ENCODE measurements around the gene KLHL26.

KLHL26 gene

DNA sequence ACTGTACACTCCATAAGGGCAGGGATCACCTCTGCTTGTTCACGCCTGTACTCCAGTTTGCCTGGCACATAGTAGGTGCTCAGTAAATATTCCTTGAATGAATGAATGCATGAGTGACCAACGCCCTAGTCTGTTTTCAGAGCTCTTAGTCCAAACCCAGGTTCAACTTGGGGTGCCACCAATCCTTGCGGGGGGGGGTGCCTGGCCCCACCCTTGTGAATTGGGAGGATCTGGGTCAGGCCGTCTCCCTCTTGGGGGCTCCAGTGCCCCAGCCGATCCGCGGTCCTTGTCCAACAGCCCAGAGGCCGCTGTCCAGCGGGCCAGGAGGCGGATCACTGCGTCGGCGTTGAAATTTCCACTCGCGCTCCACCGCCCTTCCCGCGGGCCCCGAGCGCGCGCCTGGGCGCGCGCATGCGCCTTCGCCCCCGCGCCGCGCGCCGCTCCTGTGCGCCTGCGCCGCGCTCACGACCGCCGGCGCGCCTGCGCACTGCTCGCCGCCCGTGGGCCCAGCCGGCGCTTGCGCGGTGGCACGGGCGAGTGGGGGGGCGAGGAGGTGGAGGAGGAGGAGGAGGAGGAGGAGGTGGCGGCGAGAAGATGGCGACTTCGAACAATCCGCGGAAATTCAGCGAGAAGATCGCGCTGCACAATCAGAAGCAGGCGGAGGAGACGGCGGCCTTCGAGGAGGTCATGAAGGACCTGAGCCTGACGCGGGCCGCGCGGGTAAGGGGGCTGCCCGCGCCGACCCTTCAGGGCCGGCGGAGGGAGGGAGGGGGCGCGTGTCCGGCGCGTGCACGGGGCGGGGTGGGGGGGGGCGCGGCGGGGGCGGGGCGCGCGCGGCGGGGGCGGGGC is 46.5 kb downstream of the KLHL26 start, which contains the start of gene CRTC1:
Gene CRTC1 (plus strand): TSS at position 572 of the 849 bp plus-strand sequence. CDS start 23 bp downstream, at position 595.
- DNase-seq (ENCODE audit: low read depth in 2 of 2) = peak; percentile 85 to 86

DNA sequence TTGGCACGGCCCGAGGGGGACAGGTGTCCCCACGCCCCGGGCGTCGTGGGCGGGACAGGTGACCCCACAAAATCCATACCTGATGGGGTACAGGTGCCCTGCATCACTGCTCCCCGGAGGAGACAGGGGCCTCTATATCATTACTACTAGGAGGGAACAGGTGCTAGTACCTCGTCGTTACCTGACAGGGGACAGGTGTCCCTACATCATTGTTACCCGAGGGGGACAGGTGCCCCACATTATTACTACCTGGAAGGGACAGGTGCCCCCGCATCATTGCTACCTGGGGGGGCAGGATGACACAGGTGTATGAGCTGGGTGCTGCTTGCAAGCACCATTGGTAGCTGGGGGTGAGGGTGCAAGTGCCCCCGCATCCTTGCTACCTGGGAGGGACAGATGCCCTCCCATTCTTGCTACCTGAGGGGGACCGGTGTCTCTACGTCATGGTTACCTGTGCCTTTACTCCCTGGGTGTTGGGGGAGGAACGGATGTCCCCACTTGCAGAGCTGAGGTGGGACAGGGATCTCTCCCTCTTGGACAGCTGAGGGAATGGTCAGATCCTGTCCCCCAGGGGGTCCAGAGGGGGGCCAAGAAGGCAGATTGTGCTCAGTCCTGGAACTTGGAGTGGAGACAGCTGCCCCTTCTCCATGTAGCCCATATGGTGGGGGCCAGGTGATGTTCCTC is 47.3 kb downstream of the KLHL26 start:
- DNase-seq (ENCODE audit: low read depth in 2 of 2) = no peak

DNA sequence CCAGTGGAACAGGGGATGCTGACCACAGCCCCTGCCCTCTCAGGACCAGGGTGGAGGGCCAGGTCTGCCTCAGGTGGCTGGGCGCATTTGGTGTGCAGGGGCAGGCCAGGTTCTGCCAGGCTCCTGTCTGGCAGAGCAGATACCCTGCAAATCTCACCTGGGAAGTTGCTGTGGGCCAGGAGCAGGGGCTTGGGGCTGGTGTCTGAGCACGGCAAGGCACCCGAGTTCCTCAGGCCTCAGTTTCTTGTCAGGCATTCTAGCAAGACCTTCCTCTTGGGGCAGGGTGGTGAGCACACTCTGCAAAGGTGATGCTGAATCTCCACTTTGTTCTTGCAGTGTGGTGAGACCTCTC is 47.8 kb downstream of the KLHL26 start:
- DNase-seq (ENCODE audit: low read depth in 2 of 2) = no peak

DNA sequence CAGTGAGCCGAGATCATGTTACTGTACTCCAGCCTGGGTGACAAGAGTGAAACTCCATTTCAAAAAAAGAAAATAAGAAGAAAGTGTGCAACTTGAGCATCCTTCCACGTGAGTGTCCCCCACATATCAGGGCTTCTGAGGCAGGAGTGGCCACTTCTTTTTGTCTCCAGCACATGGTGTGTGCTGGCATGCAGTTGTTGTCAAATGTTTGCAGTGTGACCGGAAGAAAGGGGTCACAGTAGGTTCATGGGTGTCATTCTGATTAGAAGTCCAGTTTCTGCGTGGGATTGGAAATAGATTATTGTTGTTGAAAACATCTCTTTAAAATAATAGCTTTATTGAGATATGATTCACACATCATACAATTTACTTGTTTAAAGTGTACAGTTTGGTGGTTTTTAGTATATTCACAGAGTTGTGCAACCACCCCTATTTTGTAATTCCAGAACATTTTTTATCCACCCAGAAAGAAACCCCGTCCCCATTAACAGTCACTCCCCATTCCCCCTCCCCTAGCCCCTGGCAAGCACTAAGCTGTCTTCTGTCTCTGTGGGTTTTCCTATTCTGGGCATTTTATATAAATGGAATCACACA is 48.9 kb downstream of the KLHL26 start:
- DNase-seq (ENCODE audit: low read depth in 2 of 2) = no peak

DNA sequence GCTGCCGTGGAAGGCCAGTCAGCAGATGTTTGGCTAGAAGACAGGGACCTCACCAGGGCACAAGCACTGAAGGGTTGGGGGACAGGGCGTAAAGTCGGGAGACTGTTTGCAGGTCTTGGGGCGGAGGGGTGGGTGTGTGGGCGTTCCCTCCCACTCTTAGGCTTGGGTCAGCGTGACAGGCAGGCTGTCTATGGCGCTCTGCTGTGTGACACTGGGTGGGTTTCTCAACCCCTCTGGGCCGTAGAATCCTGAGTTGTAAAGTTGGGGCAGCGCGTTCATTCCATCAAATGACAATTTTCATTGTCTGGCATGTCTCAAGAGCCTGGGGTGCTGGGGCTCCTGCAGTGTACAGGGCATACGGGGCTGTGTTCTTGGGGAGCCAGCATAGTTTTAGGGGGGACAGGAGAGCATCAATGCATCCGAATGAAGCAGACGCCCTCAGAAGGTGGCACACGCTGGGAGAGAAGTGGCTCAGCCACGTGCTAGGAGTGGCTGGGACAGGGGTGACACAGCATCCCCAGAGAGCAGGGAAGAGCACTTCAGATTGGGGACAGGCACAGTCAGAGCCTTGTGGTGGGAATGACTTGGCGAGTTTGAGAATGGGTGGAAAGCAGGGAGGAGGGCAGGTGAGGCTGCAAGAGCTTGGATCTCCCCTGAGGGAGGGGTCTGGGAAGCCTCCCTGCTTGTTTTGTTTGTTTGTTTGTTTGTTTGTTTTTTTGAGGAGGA is 51.1 kb downstream of the KLHL26 start:
- no peak for DNase-seq (ENCODE audit: low read depth in 2 of 2)

DNA sequence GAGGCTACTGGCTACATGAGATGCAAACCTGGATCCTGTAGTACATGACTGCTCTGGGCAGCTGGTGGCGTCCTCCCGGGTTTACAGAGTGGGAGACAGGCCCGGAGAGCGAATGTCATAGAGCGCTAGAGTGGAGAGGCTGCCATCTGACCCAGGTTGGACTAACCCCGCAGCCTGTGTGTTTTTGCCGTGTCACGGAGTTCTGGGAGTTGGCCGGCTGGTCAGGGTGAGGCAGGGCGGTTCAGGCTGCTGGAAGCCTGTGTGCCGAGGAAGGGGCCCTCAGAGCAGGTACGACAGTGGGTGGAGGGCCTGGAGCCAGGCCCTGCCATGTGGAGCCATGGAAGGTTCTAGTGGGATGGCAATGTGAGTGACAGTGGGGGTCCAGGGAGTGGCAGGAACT is 59.2 kb downstream of the KLHL26 start:
- no peak for DNase-seq (ENCODE audit: low read depth in 2 of 2)

DNA sequence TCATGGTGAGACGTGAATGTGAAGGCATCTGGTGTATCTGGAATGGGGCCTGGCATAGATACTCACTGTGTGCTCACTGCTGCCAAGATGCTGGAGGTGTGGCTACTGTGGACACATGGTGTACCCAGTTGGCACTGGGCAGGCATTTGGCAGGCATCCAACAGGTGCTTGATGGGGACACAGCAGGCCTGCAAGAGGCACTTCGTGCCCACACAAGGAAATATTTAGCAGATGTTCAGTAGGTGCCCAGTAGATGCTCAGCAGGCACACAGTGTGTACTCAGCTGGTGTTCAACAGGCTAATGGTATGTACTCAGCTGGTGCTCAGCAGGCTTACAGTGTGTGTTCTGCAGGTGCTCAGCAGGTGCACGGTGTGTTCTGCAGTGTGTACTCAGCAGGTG is 60.9 kb downstream of the KLHL26 start:
- DNase-seq (ENCODE audit: low read depth in 2 of 2) = no peak

DNA sequence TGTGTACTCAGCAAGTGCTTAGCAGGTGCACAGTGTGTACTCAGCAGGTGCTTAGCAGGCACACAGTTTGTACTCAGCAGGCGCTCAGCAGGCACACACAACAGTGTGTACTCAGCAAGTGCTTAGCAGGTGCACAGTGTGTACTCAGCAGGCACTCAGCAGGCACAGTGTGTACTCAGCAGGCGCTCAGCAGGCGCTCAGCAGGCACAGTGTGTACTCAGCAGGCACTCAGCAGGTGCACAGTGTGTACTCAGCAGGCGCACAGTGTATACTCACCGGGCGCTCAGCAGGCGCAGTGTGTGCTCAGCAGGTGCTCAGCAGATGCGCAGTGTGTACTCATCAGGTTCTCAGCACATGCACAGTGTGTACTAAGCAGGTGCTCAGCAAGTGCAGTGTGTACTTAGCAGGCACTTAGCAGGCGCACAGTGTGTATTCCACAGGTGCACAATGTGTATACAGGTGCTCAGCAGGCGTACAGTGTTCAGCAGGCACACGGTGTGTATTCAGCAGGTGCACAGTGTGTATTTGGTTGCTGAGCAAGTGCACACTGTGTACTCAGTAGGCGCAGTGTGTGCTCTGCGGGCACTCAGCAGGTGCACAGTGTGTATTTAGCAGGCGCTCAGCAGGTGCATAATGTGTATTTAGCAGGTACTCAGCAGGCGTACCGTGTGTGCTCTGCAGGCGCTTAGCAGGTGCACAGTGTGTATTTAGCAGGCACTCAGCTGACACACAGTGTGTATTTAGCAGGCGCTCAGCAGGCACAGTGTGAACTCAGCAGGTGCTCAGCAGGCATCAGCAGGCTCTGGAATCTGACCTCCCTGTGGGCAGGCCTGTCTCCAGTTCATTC is 61.7 kb downstream of the KLHL26 start:
- DNase-seq (ENCODE audit: low read depth in 2 of 2) = no peak

DNA sequence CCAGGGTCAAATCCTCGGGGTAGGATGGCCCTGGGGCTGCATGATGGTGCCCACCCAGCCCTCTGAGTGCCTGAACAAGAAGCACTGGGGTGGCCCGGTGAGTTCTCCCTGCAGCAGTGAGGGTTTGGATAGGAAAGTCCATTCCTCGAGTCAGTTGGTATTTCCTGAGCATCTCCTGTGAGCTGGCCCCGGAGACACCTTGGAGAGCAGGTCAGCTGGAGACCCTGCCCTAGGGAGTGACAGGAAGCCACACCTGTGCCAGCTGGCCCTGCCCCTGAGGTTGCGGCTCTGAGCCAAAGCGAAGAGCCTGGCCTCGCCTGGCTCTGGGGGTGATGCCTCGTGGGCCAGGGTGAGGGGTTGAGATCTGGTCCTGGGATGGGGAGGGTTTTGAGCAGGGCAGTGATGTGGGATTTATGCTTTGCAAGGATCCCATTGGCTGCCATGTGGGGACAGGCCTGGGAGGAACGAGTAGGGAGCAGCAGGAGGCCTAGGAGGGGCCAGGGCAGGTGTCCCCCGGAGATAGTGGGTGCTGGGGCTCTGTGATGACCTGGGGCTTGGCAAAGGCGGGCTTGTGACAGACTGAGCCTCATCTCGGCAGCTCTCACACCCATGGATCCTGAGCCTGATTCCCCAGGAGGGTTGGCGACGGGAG is 62.7 kb downstream of the KLHL26 start:
- DNase-seq (ENCODE audit: low read depth in 2 of 2) = no peak

DNA sequence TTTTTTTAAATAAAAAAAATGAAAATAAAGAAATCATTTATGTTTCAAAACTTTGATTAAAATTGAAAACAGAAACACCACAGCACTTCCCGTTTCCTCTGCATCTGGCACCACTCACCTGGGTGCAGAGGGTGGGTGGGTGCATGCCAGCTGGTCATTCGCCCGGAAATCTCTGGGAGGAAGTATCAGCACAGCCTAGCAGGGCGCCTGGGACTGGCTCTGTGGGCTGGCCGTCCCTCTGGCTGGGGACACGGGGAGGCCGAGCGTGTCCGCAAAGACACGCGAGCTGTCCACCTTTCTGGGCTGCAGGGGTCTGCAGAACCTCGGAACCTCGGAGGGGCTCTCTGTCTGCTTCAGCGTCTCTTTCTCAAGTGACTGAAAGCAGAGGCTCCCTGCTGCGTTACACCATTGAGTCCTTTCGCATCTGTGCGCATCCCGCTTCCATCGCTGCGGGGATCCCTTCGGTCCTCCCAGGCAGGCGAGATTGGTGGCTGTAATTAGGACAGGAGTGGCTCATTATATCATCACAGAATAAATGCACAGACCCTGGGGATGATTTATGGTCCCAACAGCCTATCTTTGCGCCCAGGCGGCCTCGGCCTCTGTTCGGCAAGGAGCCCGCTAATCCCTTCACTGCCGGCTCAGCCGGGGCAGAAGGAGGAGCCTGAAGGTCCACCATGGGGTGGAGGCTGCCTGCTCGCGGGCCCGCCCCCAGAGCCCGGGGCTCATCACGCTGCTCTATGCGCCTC is 63.8 kb downstream of the KLHL26 start:
- DNase-seq (ENCODE audit: low read depth in 2 of 2) = peak in 1 of 2 donors; percentile 35

DNA sequence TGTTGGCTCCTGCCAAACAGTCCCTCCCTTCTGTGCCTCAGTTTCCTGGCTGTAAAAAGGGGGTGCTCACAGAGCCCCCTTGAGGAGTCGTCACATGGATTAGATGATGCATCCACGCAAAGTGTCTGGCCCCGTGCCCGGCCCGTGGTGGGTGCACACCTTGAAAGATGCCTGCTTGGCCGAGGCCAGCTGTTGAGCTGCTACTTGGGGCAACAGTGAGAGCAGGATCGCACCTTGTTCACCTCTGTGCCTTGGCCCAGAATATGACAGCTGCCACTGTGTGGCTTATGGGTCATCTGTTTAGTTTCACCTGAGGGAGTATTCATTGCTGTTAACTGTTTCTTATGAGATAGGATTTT is 64.4 kb downstream of the KLHL26 start:
- no peak for DNase-seq (ENCODE audit: low read depth in 2 of 2)

DNA sequence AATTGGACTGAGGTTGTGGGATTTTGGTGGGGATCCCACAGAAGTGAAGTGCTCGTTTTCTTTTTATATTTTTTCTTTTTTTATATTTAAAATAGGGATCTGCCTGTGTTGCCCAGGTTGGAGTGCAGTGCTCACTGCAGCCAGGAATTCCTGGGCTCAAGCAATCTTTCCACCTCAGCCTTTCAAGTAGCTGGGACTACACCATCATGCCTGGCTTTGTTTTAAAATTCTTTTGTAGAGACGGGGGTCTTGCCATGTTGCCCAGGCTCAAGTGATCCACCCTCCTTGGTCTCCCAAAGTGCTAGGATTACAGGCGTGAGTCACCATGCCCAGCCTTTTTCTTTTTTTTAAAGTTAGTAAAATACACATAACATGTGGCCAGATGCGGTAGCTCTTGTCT is 67.2 kb downstream of the KLHL26 start:
- DNase-seq (ENCODE audit: low read depth in 2 of 2) = no peak

DNA sequence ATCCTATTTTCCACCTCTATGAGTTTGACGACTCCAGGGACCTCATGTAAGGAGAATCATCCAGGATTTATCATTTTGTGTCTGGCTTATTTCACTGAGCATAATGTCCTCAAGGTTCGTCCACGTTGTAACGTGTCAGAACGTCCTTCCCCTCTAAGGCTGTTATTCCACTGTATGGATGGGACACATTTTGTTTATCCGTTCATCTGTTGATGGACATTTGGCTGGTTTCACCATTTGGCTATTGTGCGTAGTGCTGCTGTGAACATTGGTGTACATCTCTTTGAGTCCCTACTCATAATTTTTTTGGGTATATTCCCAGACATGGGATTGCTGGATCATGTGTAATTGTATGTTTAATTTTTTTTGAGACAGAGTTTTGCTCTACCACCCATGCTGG is 68.1 kb downstream of the KLHL26 start:
- no peak for DNase-seq (ENCODE audit: low read depth in 2 of 2)

DNA sequence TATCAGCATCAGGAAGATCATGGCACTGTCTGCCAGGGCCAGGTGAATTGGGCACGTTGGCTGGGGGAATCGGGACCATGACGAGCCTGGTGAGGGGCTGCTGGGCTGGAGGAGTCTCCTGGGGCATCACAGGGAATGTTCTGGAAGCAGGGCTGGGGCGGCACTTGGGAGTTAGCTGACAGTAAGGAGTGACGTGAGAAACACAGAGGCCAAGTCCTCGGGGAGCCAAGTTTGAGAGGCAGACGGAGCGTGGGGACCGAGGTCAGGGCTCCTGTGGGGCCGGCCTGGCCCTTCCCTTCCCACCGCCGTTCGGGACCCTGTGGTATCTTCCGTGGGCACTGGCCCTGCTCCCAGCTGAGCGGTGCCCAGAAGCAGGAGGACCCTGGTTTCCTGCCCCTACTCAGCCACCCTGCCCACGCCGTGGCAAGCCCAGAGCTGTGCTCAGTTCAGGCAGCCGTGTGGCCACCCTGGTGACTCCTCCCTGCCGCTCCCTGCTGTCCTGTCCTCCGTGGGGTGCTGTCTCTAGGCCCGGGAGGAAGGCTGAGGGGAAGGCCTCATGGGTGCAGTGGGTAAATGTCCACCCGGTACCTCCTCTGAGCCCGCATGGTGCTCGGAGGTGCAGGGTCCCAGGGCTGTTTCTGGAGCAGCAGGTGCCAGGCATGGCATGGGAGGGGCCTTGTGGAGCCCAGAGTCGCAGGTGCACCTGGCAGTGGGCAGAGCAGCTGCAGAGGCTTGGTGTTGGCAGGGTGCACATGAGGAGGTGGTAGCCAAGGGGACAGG is 71.8 kb downstream of the KLHL26 start:
- no peak for DNase-seq (ENCODE audit: low read depth in 2 of 2)

DNA sequence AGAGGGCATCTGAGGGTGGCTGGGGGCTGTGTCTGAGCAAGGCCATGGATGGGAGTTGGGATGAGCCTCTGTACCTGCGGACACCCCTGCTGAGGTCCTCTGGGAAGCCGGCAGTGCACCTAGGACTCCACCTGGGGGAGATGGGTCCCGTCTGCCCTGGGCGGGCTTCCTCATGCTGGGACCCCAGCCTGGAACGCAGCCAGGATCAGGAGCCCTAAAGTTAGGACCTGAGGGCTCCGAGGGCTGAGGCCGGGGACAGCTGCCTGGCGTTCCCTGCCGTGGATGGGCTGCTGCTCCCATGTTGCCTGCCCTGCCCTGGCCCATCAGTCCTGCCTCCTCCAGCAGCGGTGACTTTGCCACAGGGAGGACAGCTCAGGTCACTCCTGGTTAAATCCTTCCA is 72.7 kb downstream of the KLHL26 start:
- DNase-seq (ENCODE audit: low read depth in 2 of 2) = no peak

DNA sequence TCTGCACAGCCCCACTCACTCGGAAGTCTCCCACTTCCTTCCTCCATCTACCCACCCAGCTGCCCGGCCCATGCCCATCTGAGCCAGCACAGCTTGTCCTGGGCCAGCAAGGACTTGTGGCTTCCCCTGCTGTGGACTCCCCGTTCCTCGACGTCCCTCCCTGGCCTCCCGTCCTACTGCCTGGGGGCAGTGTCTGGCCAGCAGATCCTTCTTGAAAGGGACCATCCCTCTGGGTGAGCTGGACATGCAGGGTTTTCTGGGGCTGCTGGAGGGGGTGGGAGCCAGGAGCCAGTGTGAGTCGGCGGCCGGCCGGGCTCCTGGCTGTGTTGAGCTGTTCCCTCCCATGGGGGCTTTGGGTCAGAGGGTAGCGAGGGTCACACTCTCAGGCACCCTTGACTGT is 73.4 kb downstream of the KLHL26 start:
- no peak for DNase-seq (ENCODE audit: low read depth in 2 of 2)

DNA sequence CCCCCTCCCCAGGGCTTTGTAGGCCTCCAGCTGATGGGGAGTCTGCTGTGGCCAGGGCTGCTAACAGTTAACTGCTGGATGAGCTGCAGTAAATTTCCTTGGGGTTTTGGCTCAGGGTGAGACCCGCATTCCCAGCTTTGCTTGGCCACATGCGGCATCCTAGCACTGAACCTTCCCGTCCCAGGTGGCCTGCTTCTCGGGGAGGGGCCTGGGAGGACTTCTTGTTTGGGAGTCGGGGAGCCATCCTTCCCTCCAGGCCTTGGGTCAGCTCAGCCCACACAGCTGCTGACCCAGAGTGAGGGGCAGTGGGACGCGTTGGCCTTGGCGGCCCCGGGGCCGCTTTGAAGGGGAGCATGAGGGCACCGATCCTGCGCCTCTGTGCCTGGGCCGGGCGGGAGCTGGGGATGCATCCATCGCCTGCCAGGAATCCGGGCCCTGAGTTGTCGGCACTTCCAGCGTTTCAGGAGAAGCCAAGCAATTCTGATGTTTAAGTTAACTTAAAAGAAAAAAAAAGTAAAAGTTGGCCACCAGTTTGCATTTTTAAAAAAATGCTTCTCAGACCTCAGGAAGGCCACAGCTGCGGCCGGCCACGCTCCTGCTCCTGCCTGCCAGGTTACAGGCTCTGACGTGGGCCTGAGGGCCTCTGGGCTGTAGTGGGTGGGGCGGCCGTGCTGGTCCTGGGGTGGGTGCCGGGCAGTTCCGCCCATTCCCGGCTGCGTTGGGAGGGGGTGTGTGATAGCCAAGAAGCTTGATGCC is 74.3 kb downstream of the KLHL26 start:
- no peak for DNase-seq (ENCODE audit: low read depth in 2 of 2)

DNA sequence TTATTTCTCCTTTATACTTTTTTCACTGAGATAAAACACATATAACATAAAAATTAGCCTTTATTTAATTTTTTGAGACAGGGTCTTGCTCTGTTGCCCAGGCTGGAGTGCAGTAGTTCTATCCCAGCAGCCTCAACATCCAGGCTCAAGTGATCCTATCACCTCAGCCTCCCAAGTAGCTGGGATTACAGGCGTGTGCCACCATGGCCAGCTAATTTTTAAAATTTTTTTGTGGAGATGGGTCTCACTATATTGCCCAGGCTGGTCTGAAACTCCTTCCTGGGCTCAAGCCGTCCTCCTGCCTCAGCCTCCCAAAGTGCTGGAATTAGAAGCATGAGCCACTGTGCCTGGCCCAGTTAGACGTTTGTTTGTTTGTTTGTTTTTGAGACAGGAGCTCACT is 75.1 kb downstream of the KLHL26 start:
- DNase-seq (ENCODE audit: low read depth in 2 of 2) = no peak

DNA sequence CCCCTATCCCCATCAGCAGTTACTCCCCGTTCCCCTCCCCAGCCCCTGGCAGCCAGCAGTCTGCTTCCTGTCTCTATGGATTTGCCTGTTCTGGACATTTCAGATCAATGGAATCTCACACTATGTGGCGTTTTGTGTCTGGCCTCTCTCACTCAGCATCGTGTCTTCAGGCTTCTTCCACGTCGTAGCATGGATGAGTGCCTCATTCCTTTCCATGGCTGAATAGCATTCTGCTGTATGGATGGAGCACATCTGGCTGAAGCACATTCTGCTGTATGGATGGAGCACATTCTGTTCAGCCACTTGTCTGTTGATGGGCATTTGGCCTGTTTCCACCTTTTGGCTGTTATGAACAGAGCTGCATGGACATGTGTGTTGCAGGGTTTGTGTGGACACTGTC is 76.2 kb downstream of the KLHL26 start:
- DNase-seq (ENCODE audit: low read depth in 2 of 2) = no peak

All from stimulated activated CD8-positive, alpha-beta memory T cell treated with anti-CD3 and anti-CD28 coated beads, Interleukin-15, amount 100 ng/mL, for 4 hours (primary cell).